Upper lobe of left lung (tissue), 4 donors: Measurements from ENCODE around the gene LYPD6B.

Experiments
- POLR2A ChIP-seq, 4 donors: fragments of 450-650 bp; IDR thresholded peaks; one replicate each; pipeline ENCODE4 v1.5.1; 2016 to 2017; ENCODE audit warnings: antibody characterized with exemption in 4 of 4, mild to moderate bottlenecking in 2 of 4
- POLR2AphosphoS5 ChIP-seq, 2 donors: sonication (generic); formaldehyde crosslinking; IDR thresholded peaks; one replicate each; pipeline ENCODE4 v1.5.1; 2017; ENCODE audit warnings: antibody characterized with exemption in 2 of 2

- no peak for TF ChIP-seq POLR2A (IDR thresholded peaks at IDR 0.05)
- no peak for TF ChIP-seq POLR2AphosphoS5 (IDR thresholded peaks at IDR 0.05)
Observed at GRCh38 chr2:149183187-149183586, 144.7 kb downstream of the LYPD6B start.
